Lung microvascular endothelial cell (primary cell): Measurements from ENCODE around the gene MRPS11. TPM values are rescaled to one million over a fixed set of nuclear protein-coding genes. Genes with fewer than 3 reads are reported as not detected.
"Not testable (repeated sequence)": the region's sequence is repeated elsewhere in the genome, so short reads cannot be mapped to it uniquely, and the experiment has no call there.

Experiments
- DNase-seq, 2 donors: peaks; one replicate each; pipeline versions ENCODE4 v3.0.0 to v3.0.0-alpha.2; 2010; ENCODE audit warnings: low read depth in 2 of 2
- total RNA-seq: library from RNA; depleted of rRNA; stranded (reverse); fragments of >200 nt; gene quantifications from 2 replicates; pipeline ENCODE4 v1.2.1, GENCODE V29; 2014

The MRPS11 gene
- total RNA-seq, result 20.5 and 29.4 TPM in 2 replicates

GRCh38 chr15:88467073-88467934 lies at the start of gene MRPS11, which contains the start of gene MRPL46:
TSS of gene MRPS11 (plus strand) at chr15:88467708. CDS start at chr15:88467718, 10 bp downstream.
TSS of gene MRPL46 (minus strand) at chr15:88467388. CDS start at chr15:88467377, 11 bp downstream.
- DNase-seq, result peak; percentile 88 to 91

GRCh38 chr15:88419830-88420229 lies 47.7 kb upstream of the MRPS11 start:
- no peak for DNase-seq

- DNase-seq, result no peak
Observed at GRCh38 chr15:88423331-88423730, 44.2 kb upstream of the MRPS11 start.

GRCh38 chr15:88426304-88426703 lies 41.2 kb upstream of the MRPS11 start:
- DNase-seq, result no peak

- no peak for DNase-seq
Observed at GRCh38 chr15:88428053-88428452, 39.5 kb upstream of the MRPS11 start.

GRCh38 chr15:88428805-88429605 lies 38.5 kb upstream of the MRPS11 start:
- no peak for DNase-seq

- no peak for DNase-seq
Observed at GRCh38 chr15:88430051-88430450, 37.5 kb upstream of the MRPS11 start.

- no peak for DNase-seq
Observed at GRCh38 chr15:88431441-88431840, 36.1 kb upstream of the MRPS11 start.

GRCh38 chr15:88433046-88433685 lies 34.3 kb upstream of the MRPS11 start:
- no peak for DNase-seq

GRCh38 chr15:88434106-88434505 lies 33.4 kb upstream of the MRPS11 start:
- not testable (repeated sequence) for DNase-seq

- DNase-seq, result no peak
Observed at GRCh38 chr15:88438181-88438580, 29.3 kb upstream of the MRPS11 start.

- DNase-seq, result peak in 1 of 2 donors; percentile 71
Observed at GRCh38 chr15:88440021-88440420, 27.5 kb upstream of the MRPS11 start.

- DNase-seq, result no peak
Observed at GRCh38 chr15:88441076-88441730, 26.3 kb upstream of the MRPS11 start.

- no peak for DNase-seq
Observed at GRCh38 chr15:88447206-88447605, 20.3 kb upstream of the MRPS11 start.

- no peak for DNase-seq
Observed at GRCh38 chr15:88447741-88448140, 19.8 kb upstream of the MRPS11 start.

- no peak for DNase-seq
Observed at GRCh38 chr15:88448991-88449461, 18.5 kb upstream of the MRPS11 start.

- DNase-seq, result no peak
Observed at GRCh38 chr15:88449581-88449980, 17.9 kb upstream of the MRPS11 start.

GRCh38 chr15:88450125-88450798 lies 17.2 kb upstream of the MRPS11 start:
- peak; percentile 60 to 69 for DNase-seq

GRCh38 chr15:88453651-88454050 lies 13.9 kb upstream of the MRPS11 start:
- DNase-seq, result no peak

GRCh38 chr15:88454236-88454635 lies 13.3 kb upstream of the MRPS11 start:
- DNase-seq, result peak in 1 of 2 donors; percentile 69
